Kidney glomerular epithelial cell (primary cell): Measurements from ENCODE around the gene MAP3K12.
"Not testable (repeated sequence)": the region's sequence is repeated elsewhere in the genome, so short reads cannot be mapped to it uniquely, and the experiment has no call there.

Source experiments
- DNase-seq: peaks from one replicate; lab custom pipeline; 2025; lab: John Stamatoyannopoulos, UW

MAP3K12 gene

DNA sequence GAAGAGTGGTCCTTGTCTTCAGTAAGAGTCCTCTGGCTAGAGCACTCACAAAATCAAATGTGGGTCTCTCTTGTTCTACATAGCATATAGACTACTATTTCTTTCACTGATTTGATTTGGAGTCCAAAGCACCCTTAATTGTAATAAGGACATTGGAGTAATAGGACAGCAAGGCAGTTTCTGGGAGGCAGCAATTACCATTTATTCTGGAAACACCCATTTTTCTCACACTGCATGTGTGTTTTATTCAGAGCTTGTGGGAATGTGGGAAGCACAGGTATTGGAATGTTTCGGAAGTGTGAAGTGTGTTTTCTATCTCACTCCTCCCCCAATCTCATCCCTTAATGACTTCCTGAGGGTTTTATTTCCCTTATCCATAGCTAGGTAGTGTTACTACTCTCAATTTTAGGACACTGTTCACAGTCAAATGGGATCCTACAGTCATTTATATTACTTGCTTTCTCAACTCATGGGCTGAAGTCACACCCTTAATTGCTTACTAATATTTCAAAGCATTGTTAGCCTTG lies 27.1 kb downstream of the MAP3K12 start:
- no peak for DNase-seq

- no peak for DNase-seq
These were observed 31.0 kb downstream of the MAP3K12 start for GRCh38 chr12:53468282-53468681.

DNA sequence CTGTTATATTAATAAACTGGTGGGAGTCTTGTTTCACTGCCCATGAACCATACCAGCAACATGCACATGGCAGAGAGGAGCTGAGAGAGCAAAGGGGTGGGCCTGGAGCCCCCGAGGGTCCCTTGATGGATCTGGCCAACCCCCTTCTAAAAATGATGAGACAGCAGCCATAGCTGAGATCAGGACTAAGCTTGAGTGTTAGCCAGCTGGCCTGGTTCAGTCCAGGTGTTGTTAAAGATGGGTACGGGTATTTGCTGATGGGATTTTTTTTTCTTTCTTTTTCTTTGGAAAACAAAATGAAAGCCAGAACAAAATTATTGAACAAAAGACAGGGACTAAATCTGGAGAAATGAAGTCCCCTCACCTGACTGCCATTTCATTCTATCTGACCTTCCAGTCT lies 31.4 kb downstream of the MAP3K12 start:
- no peak for DNase-seq

DNA sequence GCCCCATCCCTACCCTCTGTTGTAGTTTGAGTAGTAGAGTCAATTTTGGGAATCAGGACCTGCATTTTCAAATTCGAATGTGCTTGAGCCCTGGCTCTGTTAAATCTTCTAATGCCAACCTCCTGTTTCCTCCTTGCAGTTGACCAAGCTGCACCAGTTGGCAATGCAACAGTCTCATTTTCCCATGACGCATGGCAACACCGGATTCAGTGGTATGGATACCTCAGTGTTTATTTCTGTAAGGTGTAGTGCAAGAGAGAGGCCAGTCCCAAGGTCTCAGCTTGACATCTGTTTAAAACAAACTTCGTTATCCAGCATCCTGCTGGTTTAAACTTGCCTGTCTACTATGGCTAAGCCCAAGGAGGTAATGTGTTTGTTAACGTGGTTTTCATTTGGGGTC lies 32.2 kb downstream of the MAP3K12 start:
- no peak for DNase-seq

DNA sequence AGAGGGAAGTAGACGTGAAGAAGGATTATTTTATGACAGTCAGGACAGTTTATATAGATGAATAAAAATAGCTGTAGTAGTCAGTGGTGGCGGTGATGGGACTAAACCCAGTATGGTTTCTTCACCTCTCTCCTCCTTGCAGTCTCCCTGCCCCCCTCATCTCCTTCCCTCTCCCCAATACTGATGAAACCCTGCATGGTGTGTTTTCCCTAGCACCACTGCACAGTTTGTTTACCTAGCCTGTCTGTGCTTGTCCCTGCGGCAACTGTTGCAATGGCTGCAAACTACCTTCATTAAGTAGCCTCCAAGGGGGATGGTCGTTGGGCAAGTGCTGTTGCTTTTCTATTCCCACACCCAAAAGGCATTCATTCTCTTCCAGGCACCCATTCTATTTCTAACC lies 32.6 kb downstream of the MAP3K12 start:
- DNase-seq, result no peak

GRCh38 chr12:53465679-53466078 lies 33.6 kb downstream of the MAP3K12 start:
- no peak for DNase-seq

GRCh38 chr12:53464685-53465418 lies 34.4 kb downstream of the MAP3K12 start:
- DNase-seq, result no peak

- DNase-seq, result no peak
These were observed 35.3 kb downstream of the MAP3K12 start for GRCh38 chr12:53463802-53464560.

DNA sequence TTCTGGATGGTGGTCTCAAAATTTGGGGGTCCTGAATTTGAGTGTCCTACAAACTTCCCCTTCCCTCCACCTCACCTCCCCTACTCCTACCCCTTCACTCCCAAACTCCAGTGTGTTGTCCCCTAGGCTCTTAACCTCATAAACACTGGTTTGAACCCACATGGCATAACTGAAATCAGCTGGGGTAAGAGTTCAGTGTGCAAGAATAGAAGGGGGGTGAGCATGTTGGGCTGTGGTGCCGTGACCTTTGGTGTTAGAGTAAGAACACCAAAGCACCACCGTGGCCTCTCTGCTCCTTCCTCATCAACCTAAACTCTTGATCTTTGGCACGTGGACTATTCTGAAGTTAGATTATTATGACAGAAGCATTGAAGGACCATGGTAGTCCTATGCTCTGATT lies 36.3 kb downstream of the MAP3K12 start:
- no peak for DNase-seq

GRCh38 chr12:53461591-53461990 lies 37.7 kb downstream of the MAP3K12 start:
- no peak for DNase-seq

GRCh38 chr12:53461059-53461458 lies 38.2 kb downstream of the MAP3K12 start:
- DNase-seq, result no peak

DNA sequence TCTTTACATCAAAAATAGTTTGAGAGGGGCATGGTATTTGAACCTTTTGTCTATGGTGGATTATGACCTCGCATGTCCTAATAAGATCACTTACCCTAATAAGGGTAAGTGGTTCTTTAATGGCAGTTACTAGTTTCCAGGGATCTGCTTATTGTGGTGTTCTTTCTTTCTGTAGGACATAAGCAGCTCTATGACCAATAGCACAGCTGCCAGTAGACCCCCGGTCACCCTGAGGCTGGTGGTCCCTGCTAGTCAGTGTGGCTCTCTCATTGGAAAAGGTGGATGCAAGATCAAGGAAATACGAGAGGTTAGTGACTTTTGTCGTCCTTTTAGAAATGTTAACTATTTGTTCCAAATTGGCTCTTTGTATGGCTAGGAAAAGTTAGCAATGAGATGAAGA lies 40.2 kb downstream of the MAP3K12 start:
- no peak for DNase-seq

GRCh38 chr12:53456654-53457366 lies 42.4 kb downstream of the MAP3K12 start:
- peak; percentile 21 for DNase-seq

GRCh38 chr12:53454707-53455106 lies 44.6 kb downstream of the MAP3K12 start:
- no peak for DNase-seq

DNA sequence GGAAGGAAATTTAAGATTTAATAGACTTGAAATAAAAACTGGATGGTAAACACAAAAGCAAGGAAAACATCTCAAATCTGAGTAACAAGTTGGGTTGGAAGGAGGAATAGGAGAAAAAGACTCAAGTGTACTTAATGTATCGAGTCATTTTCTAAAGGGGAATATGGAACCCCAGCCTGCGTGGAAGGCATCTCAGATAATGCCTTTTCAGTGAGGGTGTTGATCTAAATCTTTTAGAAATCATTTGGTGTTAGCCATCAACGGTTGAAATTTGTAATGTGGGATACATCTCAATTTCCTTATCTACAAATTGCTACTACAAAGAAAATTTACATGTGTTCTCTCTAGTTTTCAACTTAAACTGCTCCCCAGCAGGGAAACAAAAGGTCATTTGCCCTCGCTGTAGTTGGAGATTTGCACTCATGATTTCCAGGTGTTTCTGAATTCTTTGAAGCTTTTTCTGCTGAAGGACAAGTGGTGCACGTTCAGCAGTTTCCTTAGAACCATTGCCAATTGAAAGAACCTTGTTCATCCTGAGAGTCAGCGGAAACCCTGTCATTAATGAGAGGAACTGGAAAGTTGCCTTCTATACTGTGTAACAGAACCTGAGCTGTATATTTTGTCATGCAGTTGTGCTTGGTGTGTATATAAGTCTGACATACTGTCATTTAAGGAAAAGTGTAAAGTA lies 45.2 kb downstream of the MAP3K12 start:
- DNase-seq, result no peak

DNA sequence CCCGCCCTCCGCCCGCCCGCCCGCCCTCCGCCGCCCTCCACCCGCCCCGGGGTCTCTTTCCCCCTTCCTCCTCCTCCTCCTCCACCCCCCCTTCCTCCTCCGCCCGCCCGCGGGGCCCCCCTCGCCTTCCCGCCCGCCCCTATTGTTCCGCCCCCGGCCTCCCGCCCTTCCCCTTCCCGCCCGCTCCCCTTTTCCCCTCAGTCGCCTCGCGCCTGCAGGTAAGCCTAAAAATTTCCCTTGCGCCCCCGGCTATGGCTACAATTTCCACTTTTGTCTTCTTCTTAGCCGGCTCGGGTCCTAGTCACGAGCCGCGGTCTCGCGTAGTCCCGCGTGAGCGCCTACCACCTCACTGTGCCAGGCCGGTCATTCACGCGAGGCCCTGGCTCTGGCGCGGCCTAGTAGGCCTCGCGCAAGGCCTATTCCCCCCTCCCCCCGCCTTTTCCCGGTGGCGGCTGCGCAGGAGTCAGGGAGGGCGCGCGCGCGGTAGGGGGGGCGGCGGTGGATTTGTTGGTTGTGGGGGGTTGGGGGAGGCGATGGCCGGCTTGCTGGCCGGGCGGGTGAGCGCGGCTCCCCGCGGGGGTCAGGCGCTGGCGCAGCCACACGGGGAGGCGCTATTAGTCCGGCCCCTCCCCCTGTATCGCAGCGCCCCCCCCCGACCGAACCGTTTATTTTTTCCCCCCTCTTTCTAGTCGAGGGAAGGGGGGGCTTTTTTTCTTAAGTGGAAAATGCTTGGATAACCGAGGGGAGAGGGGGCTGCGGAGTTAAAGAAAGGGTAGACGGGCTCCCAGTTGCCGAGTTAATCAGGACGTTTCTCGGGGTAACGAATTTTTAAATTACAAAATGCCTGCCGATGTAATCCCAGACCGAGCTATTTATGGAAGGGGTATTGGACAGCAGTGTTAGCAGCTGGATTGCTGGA lies 46.8 kb downstream of the MAP3K12 start:
- DNase-seq, result peak; percentile 51

DNA sequence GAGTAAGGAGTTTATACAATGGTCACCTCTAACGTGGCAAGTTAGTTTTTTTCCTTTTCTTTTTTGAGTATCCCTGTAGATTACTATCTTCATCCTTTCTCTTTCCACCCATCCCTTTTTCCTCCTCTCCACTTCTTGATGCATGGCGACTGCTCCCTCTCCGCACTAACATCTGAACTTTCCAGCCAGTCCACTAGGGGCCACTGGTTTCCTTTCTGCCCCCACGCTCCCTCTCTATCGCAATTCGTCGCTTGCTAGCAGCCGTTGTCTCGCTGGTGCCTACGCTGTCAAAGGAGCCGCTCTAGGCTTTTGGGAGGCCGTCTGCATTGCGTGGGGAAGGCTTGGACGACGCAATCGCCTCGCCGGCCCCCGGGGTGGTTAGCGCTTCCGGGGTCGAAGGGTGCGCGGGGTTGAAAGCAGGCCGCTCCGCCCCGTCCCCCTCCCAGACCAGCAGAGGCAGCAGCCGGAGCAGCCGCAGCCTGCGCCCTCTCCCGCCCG lies 47.5 kb downstream of the MAP3K12 start, which contains the start of gene PCBP2:
Gene PCBP2 (plus strand): TSS at position 442 of the 498 bp plus-strand sequence. CDS start 2,699 bp downstream, outside the sequence.
- DNase-seq, result peak; percentile 99

- no peak for DNase-seq
These were observed 48.3 kb downstream of the MAP3K12 start for GRCh38 chr12:53450936-53451335.

DNA sequence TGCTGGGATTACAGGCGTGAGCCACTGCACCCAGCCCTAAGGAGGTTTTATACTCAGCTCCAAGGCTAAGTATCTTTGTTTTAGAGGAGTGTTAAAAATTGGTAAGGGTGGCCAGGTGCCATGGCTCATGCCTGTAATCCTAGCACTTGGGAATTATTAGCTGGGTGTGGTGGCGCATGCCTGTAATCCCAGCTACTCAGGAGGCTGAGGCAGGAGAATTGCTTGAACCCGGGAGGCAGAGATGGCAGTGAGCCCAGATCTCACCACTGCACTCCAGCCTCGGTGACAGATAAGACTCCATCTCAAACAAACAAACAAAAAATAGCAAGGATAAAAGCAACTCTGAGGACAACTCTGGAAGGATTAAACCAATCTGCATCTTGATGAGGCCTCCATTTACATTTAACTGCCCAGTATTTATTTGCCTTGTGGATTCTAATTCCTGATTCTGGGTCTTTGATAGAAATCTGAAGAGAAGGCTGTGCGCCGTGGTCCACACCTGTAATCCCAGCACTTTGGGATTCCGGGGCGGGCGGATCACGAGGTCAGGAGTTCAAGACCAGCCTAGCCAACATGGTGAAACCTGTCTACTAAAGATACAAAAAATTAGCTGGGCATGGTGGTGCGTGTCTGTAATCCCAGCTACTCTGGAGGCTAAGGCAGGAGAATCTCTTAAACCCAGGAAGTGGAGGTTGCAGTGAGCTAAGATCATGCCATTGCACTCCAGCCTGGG lies 54.5 kb downstream of the MAP3K12 start:
- not testable (repeated sequence) for DNase-seq

DNA sequence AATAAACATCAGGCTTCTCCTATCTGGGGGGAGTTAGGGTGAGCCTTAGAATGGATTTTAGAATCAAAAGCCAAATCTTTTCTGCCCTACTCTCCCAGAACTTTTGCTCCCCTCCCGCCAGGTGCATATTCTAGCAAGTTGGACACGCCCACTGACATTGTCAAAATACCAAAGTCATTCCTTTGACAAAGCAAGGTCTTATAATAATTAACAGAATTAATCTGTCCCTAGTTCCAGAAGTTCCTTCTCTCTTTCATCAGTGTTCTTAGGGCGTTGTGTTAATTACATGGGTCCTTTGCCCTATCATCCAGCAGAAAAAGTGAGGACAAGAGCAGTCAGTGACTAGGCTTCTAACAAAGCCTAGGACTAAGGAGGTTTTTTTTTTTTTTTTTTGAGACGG lies 55.3 kb downstream of the MAP3K12 start:
- no peak for DNase-seq
